ENCODE measurements around the gene ZNF688. TPM values are rescaled to one million over a fixed set of nuclear protein-coding genes. Genes with fewer than 3 reads are reported as not detected.

ZNF688 gene
- total RNA-seq, 1 experiment from 2014 or later: 3.6 TPM

DNA sequence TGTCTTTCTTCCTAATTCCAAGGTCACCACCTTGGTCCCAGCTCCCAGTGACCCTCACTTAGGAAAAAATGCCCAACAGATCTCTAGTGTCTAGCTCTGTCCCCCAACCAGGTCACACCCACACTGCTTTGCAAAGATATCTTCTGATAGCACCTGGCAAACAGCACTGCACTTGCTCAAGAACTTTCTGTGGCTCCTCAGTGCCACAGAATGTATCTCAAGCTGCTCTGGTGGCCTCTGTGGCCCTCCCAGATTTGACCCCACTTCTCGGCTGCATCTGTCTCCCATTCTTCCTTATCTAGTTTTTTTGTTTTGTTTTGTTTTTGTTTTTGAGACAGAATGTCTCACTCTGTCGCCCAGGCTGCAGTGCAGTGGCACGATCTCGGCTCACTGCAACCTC, 5.0 kb downstream of the ZNF688 start (continued):
- TF ChIP-seq RAD21 (IDR thresholded peaks at IDR 0.05; ENCODE audit: low read depth) (no peak), SP1 (IDR thresholded peaks at IDR 0.05; ENCODE audit: low read depth) (no peak), EZH2phosphoT487 (IDR thresholded peaks at IDR 0.05; ENCODE audit: borderline replicate concordance) (no peak), JUND (IDR thresholded peaks at IDR 0.05) (no peak), TCF7L2 (IDR thresholded peaks at IDR 0.05; ENCODE audit: borderline replicate concordance, extremely low read depth, insufficient read depth, insufficient read length) (no peak), POLR2AphosphoS5 (IDR thresholded peaks at IDR 0.05; ENCODE audit: low read depth, low read length) (no peak)
- TF ChIP-seq, protein P1, sequence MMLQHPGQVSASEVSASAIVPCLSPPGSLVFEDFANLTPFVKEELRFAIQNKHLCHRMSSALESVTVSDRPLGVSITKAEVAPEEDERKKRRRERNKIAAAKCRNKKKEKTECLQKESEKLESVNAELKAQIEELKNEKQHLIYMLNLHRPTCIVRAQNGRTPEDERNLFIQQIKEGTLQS (IDR thresholded peaks at IDR 0.05): no peak
- TF ChIP-seq, protein P2, sequence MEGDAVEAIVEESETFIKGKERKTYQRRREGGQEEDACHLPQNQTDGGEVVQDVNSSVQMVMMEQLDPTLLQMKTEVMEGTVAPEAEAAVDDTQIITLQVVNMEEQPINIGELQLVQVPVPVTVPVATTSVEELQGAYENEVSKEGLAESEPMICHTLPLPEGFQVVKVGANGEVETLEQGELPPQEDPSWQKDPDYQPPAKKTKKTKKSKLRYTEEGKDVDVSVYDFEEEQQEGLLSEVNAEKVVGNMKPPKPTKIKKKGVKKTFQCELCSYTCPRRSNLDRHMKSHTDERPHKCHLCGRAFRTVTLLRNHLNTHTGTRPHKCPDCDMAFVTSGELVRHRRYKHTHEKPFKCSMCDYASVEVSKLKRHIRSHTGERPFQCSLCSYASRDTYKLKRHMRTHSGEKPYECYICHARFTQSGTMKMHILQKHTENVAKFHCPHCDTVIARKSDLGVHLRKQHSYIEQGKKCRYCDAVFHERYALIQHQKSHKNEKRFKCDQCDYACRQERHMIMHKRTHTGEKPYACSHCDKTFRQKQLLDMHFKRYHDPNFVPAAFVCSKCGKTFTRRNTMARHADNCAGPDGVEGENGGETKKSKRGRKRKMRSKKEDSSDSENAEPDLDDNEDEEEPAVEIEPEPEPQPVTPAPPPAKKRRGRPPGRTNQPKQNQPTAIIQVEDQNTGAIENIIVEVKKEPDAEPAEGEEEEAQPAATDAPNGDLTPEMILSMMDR (IDR thresholded peaks at IDR 0.05 in 2 of 3, conservative IDR thresholded peaks at IDR 0.05 in 1 of 3; ENCODE audit: borderline replicate concordance in 1 of 3, insufficient read depth in 1 of 3, low read depth in 2 of 3, low read length in 2 of 3): no peak

DNA sequence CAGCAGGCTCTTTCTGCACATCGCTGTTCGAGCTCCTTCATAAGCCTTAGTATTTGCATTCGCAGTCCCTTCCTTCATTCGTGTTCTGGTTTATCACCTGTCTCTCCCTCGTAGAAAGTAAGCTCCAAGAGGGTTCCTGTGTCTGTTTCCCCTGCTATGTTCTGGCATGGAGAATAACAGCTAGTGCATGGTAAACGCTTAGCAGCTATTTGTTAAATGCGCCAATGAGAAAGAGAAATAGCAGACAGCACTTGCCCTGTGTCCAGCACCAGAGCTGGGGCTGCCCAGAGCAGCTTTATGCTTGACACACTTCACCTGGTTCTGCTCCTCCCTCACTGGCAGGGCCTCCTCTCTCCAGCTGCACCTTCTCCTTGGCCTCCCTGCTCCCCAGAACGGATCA, 5.5 kb downstream of the ZNF688 start:
- Histone ChIP-seq H3K36me3 (ENCODE audit: control insufficient read depth in 1 of 2, insufficient read depth in 2 of 2, low read length in 2 of 2) (no peaks in the 10 kb centered on the region), H3K4me1 (ENCODE audit: control insufficient read depth in 1 of 2, insufficient read depth in 2 of 2, low read length in 2 of 2) (peaks cover 3 to 11% of the 10 kb centered on the region in 2 experiments; a peak in 2 of 4 replicates), H3K27ac (ENCODE audit: low read depth, low read length) (no peak overlapping the region), H2AFZ (ENCODE audit: low read depth, low read length, poor library complexity, severe bottlenecking) (no peak overlapping the region), H3K4me2 (ENCODE audit: low read length) (no peak overlapping the region), H4K20me1 (ENCODE audit: insufficient read depth) (no peaks in the 10 kb centered on the region), H3K9me2 (ENCODE audit: insufficient read depth) (no peaks in the 10 kb centered on the region), H3K27me3 (ENCODE audit: insufficient read depth, low read length) (no peaks in the 10 kb centered on the region), H3K9ac (ENCODE audit: low read length) (no peak overlapping the region), H3K9me3 (ENCODE audit: control insufficient read depth in 1 of 2, insufficient read depth in 1 of 2, low read depth in 1 of 2, low read length in 2 of 2) (no peaks in the 10 kb centered on the region), H3K79me2 (ENCODE audit: insufficient read depth, low read length) (no peaks in the 10 kb centered on the region), H3K4me3 (replicated peaks in 1 of 2; ENCODE audit: low read depth in 1 of 2, low read length in 2 of 2) (no peak overlapping the region)
- DNase-seq (ENCODE audit: low read depth, low spot score) (no peak), ATAC-seq (no peak)
- RAD21 ChIA-PET (ENCODE audit: low non-redundant PET in 1 of 2, low total read pairs in 2 of 2, uncharacterized antibody in 2 of 2, unreplicated experiment in 2 of 2): no interaction called here
- no TSS peak for BruUV-seq (replicated peaks)
- TF ChIP-seq ZNF274 (IDR thresholded peaks at IDR 0.05; ENCODE audit: low read depth, low read length): no peak
- intact Hi-C loops (cut with micrococcal nuclease): no loop called here
- CTCF ChIA-PET: interaction anchor here (1.0 kb wide), 1 partner anchor 33 kb away, joined by 3 read pairs; no protein-coding TSS in a partner anchor
- POLR2A ChIA-PET: no interaction called here

Measured in HCT116 (cell line).